Smooth muscle cell (in vitro differentiated cells): ENCODE measurements around the gene SPARC. TPM values are rescaled to one million over a fixed set of nuclear protein-coding genes. Genes with fewer than 3 reads are reported as not detected.

ENCODE experiments used
- DNase-seq: peaks from one replicate; lab custom pipeline; 2025; ENCODE audit not compliant: unreplicated experiment; lab: John Stamatoyannopoulos, UW
- H2AFZ ChIP-seq: fragments of 200-600 bp; sonication (generic); 2 replicates; pipeline ENCODE4 v1.6.0; 2016; ENCODE audit warnings: antibody characterized with exemption, low read depth, mild to moderate bottlenecking
- H3F3A ChIP-seq: fragments of 200-600 bp; sonication (generic); 2 replicates; pipeline ENCODE4 v1.6.0; 2017; ENCODE audit warnings: antibody characterized with exemption, low read depth
- H3K27ac ChIP-seq: fragments of 200-600 bp; sonication (generic); 2 replicates; pipeline ENCODE4 v1.5.1; 2016; ENCODE audit warnings: low read depth, mild to moderate bottlenecking
- H3K27me3 ChIP-seq: fragments of 200-600 bp; sonication (generic); 2 replicates; pipeline ENCODE4 v1.6.1; 2016; ENCODE audit warnings: low read depth, mild to moderate bottlenecking
- H3K36me3 ChIP-seq: fragments of 200-600 bp; sonication (generic); 2 replicates; pipeline ENCODE4 v1.5.1; 2016; ENCODE audit warnings: low read depth
- H3K4me1 ChIP-seq: fragments of 200-600 bp; sonication (generic); 2 replicates; pipeline ENCODE4 v1.5.1; 2016; ENCODE audit warnings: low read depth
- H3K4me2 ChIP-seq: fragments of 200-600 bp; sonication (generic); 2 replicates; pipeline ENCODE4 v1.6.0; 2016; ENCODE audit warnings: mild to moderate bottlenecking
- H3K4me3 ChIP-seq: fragments of 200-600 bp; sonication (generic); 2 replicates; pipeline ENCODE4 v1.5.1; 2016; ENCODE audit warnings: mild to moderate bottlenecking
- H3K79me2 ChIP-seq: fragments of 200-600 bp; sonication (generic); 2 replicates; pipeline ENCODE4 v1.6.0; 2016; ENCODE audit warnings: low read depth, mild to moderate bottlenecking
- H3K9ac ChIP-seq: fragments of 200-600 bp; sonication (generic); 2 replicates; pipeline ENCODE4 v1.6.0; 2016; ENCODE audit warnings: low read depth
- H3K9me3 ChIP-seq: fragments of 200-600 bp; sonication (generic); replicated peaks from 2 replicates; pipeline ENCODE4 v1.5.1; 2016; ENCODE audit warnings: low read depth
- H4K20me1 ChIP-seq: fragments of 200-600 bp; sonication (generic); 2 replicates; pipeline ENCODE4 v1.6.0; 2016; ENCODE audit warnings: low read depth
- CTCF ChIP-seq: fragments of 200-600 bp; sonication (generic); IDR thresholded peaks from 2 replicates; pipeline ENCODE4 v1.5.1; 2017; ENCODE audit warnings: borderline replicate concordance, mild to moderate bottlenecking, antibody characterized with exemption; ENCODE audit not compliant: insufficient read depth, poor library complexity, severe bottlenecking
- WGBS: methylation state at CpG from one replicate; pipeline ENCODE4 v1.1.7; 2016; ENCODE audit warnings: low lambda C conversion rate; 5-methylcytosine and 5-hydroxymethylcytosine counted together
- polyA plus RNA-seq: library from polyadenylated mRNA; unstranded; fragments of >200 nt; fragmentation: Nextera tagmentation; extraction: Ambion mirVana; gene quantifications from 2 replicates; pipeline ENCODE4 v1.2.1, GENCODE V29; 2016
- total RNA-seq: library from RNA; depleted of rRNA; stranded (reverse); fragments of >200 nt; gene quantifications from 2 replicates; pipeline ENCODE4 v1.2.3, GENCODE V29; 2014

SPARC gene
- total and polyA plus RNA-seq, 2 experiments from 2014 or later: 7,113 to 19,518 TPM

GRCh38 chr5:151688436-151688835 lies 1.7 kb upstream of the SPARC start:
- peaks cover 13% of the 10 kb centered on the region for H3K4me1 ChIP-seq
- no peak for TF ChIP-seq CTCF
- WGBS: 100% methylated on average over 3 of the region's 3 CpGs
- H3K9ac ChIP-seq: no peak overlapping the region
- H3K27ac ChIP-seq: peak overlapping the region; percentile 99
- H3K4me3 ChIP-seq: no peak overlapping the region
- H3K9me3 ChIP-seq: no peaks in the 10 kb centered on the region
- H4K20me1 ChIP-seq: peaks cover 23% of the 10 kb centered on the region
- no peak overlapping the region for H3K4me2 ChIP-seq
- H3K79me2 ChIP-seq: peaks cover 33% of the 10 kb centered on the region
- H2AFZ ChIP-seq: no peak overlapping the region
- no peaks in the 10 kb centered on the region for H3K36me3 ChIP-seq
- DNase-seq: no peak
- H3K27me3 ChIP-seq: no peaks in the 10 kb centered on the region
- peaks cover 28% of the 10 kb centered on the region for H3F3A ChIP-seq

DNA sequence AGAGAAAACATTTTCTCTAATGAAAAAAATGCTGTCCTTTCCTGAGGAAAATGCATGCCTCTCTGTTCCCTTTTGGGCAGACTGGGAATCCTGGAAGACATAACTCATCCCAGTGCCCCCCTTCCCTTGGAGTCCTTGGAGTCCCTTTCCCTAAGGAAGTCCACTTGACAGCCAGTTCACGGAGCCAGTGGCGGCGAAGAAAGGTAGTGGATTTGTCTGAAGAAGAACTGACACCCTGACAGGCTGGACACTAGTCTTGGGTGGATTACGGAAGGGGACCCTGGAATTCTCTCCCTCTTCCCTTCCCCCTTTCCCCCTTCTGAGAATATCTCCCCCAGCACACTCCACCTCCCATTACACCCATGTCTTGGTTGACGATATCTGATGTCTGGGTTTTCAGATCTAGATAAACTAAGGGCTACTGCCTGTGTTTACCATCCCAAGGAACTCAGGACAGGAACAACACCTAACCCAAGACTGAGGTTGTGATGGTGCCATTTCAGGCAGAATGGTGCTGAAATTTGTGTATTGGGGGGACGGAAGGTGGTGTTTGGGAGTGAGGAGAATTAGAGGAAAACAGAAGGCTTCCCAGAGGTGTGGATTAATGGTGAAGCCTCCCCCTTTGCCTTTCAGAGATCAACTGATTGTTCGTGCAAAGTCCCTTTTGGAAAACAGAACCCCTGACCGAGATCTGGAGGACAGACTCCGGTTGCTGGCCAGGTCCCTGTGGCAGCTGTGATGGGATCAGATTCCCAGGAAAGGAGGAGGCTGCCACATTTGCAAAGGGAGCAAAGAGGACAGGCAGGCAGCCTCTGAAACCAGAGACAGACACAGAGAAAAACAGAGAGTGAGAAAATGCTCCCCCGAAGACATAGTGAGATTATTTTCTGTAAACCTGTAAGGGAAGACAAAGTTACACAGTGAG lies 704 bp downstream of the SPARC start:
- Histone ChIP-seq H3K27ac (peak overlapping the region; percentile 99), H3K36me3 (no peaks in the 10 kb centered on the region), H2AFZ (no peak overlapping the region), H3K9me3 (no peaks in the 10 kb centered on the region), H3F3A (peaks cover 51% of the 10 kb centered on the region), H4K20me1 (peaks cover 48% of the 10 kb centered on the region), H3K9ac (peak overlapping the region; percentile 99), H3K27me3 (no peaks in the 10 kb centered on the region), H3K79me2 (peaks cover 57% of the 10 kb centered on the region), H3K4me1 (peaks cover 34% of the 10 kb centered on the region), H3K4me2 (peak overlapping the region; percentile 99), H3K4me3 (peak overlapping the region; percentile 92)
- no peak for DNase-seq
- TF ChIP-seq CTCF: no peak
- 2% methylated on average over 10 of the region's 10 CpGs for WGBS

DNA sequence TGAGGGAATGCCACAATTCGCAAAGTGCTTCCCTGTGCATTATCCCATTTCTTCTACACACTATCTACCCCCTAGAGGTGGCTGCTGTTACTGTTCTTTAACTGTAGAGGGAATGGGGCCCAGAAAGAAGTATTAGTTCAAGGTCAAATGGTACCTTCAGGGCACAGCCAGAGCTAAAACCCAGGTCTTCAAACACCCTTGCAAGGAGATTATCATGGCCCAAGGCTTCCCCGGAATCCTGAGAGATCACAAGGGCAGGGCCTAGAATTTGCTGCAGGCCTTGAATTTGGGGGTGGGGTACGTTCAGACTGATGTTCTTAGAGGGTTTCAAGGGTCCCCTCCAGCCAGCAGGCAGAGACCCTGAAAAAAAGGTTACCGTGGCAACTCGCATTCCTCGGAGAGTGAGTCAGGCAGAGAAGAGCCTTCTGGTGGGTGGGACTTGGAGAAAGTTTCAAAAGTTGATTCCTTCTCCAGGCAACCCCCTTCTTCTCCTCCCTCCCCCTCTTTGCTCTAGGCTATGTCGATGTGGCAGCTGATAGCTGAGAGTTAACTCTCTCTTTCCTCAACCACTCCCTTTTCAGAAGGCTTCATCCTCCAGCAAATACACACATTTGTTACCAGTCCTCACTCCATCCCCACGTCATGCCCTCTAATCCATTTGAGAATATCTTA lies 1.9 kb downstream of the SPARC start:
- TF ChIP-seq CTCF: peak; percentile 24
- peak overlapping the region; percentile 99 for H3K9ac ChIP-seq
- peaks cover 69% of the 10 kb centered on the region for H3K79me2 ChIP-seq
- H3K27me3 ChIP-seq: no peaks in the 10 kb centered on the region
- H3K4me3 ChIP-seq: peak overlapping the region; percentile 92
- H3F3A ChIP-seq: peaks cover 61% of the 10 kb centered on the region
- H3K36me3 ChIP-seq: no peaks in the 10 kb centered on the region
- 4% methylated on average over 8 of the region's 8 CpGs for WGBS
- H4K20me1 ChIP-seq: peaks cover 59% of the 10 kb centered on the region
- peak overlapping the region; percentile 99 for H3K4me2 ChIP-seq
- peak; percentile 21 for DNase-seq
- peaks cover 40% of the 10 kb centered on the region for H3K4me1 ChIP-seq
- H2AFZ ChIP-seq: no peak overlapping the region
- H3K9me3 ChIP-seq: no peaks in the 10 kb centered on the region
- H3K27ac ChIP-seq: peak overlapping the region; percentile 99
